ENCODE measurements around the gene PRPF38B. TPM values are rescaled to one million over a fixed set of nuclear protein-coding genes. Genes with fewer than 3 reads are reported as not detected.

Gene PRPF38B
- total and polyA plus RNA-seq, 12 donors = 11.2 to 42.7 (median 13.9) TPM

GRCh38 chr1:108732398-108732797, 40.3 kb downstream of the PRPF38B start:
- Histone ChIP-seq H3K4me3 (no peak overlapping the region), H3K9me3 (no peaks in the 10 kb centered on the region), H3K27ac (no peak overlapping the region), H3K27me3 (peaks cover 0 to 12% (median 0%) of the 10 kb centered on the region in 7 donors), H3K4me1 (no peaks in the 10 kb centered on the region), H3K36me3 (no peaks in the 10 kb centered on the region)
- intact Hi-C loops (cut with DNase I) = no loop called here
- WGBS, 2 donors = 94 to 96% methylated on average over 1 of the region's 1 CpG
- ATAC-seq = no peak
- no peak for DNase-seq
- no peak for TF ChIP-seq CTCF (IDR thresholded peaks at IDR 0.05)

- Histone ChIP-seq H3K36me3 (no peaks in the 10 kb centered on the region), H3K9me3 (no peaks in the 10 kb centered on the region), H3K4me3 (no peak overlapping the region), H3K4me1 (no peaks in the 10 kb centered on the region), H3K27ac (no peak overlapping the region), H3K27me3 (peaks cover 0 to 12% (median 0%) of the 10 kb centered on the region in 7 donors)
- intact Hi-C loops (cut with DNase I) = no loop called here
- WGBS, 2 donors = 91 to 97% methylated on average over 1 of the region's 1 CpG
- no peak for TF ChIP-seq CTCF (IDR thresholded peaks at IDR 0.05)
- no peak for ATAC-seq
- DNase-seq = no peak
Measured at GRCh38 chr1:108734171-108734865, 42.2 kb downstream of the PRPF38B start.

- Histone ChIP-seq H3K4me3 (no peak overlapping the region), H3K9me3 (no peaks in the 10 kb centered on the region), H3K4me1 (peaks cover 0 to 3% (median 0%) of the 10 kb centered on the region in 9 donors), H3K27ac (no peak overlapping the region), H3K27me3 (no peaks in the 10 kb centered on the region), H3K36me3 (no peaks in the 10 kb centered on the region)
- ATAC-seq = no peak
- TF ChIP-seq CTCF (IDR thresholded peaks at IDR 0.05) = no peak
- intact Hi-C loops (cut with DNase I) = loop anchor here in 2 of 10 donors (5.0 to 10.0 kb wide), 2 partner anchors 45 to 47 kb away; partner anchors contain the start of gene PRPF38B (in 1 of the 2)
- 71 to 76% methylated on average over 6 of the region's 6 CpGs for WGBS, 2 donors
- no peak for DNase-seq
Measured at GRCh38 chr1:108742253-108742652, 50.1 kb downstream of the PRPF38B start.

- H3K27me3 ChIP-seq = no peaks in the 10 kb centered on the region
- DNase-seq (no peak), ATAC-seq (no peak)
- 37 to 42% methylated on average over 3 of the region's 3 CpGs for WGBS, 2 donors
- peak overlapping the region in 9 of 10 donors; percentile 94 to 99 (median 96) for H3K27ac ChIP-seq
- intact Hi-C loops (cut with DNase I) = loop anchor here in 6 of 10 donors (1.0 to 10.0 kb wide), 5 partner anchors 51 to 151 kb away; partner anchors contain the start of gene PRPF38B (in 6 of the 6)
- peaks cover 0 to 24% (median 14%) of the 10 kb centered on the region in 9 donors for H3K4me1 ChIP-seq
- no peak for TF ChIP-seq CTCF (IDR thresholded peaks at IDR 0.05)
- H3K36me3 ChIP-seq = peaks cover 0 to 21% (median 0%) of the 10 kb centered on the region in 9 donors
- peak overlapping the region in 8 of 10 donors; percentile 58 to 94 (median 82) for H3K4me3 ChIP-seq
- no peaks in the 10 kb centered on the region for H3K9me3 ChIP-seq
Measured at GRCh38 chr1:108745980-108746381, 53.9 kb downstream of the PRPF38B start.
